Thyroid gland (tissue), 4 donors: ENCODE measurements around the gene MIAT.

Experiments used
- POLR2A ChIP-seq, 2 donors: fragments of 450-650 bp; IDR thresholded peaks; one replicate each; pipeline ENCODE4 v1.6.1; 2017; ENCODE audit warnings: antibody characterized with exemption in 2 of 2, mild to moderate bottlenecking in 2 of 2, moderate library complexity in 1 of 2
- TF ChIP-seq, protein P1 (sequence below), 6 experiments: fragments of 200-600 bp in 3 of 6; fragments of 450-650 bp in 3 of 6; sonication (generic) in 3 of 6; IDR thresholded peaks; one replicate each; pipeline ENCODE4 v1.5.1; 2016 to 2019; ENCODE audit warnings: antibody characterized with exemption in 6 of 6, mild to moderate bottlenecking in 2 of 6, inconsistent platforms in 1 of 6, moderate library complexity in 1 of 6

DNA sequence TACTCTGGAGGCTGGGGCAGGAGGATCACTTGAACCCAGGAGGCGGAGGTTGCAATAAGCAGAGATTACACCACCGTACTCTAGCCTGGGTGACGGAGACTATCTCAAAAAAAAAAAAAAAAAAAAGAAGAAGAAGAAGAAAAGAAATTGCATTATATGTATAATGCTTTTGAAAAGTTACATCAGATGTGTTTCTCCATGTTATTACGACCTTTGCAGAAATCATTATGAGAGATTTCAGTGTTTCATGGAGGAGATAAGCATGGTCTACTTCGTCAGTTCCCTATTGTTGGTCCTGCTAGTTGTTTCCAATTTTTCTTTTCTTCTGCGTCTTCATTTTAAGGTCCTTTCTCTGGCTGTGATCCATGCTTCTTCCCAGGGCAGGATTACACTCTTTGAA is 3.0 kb downstream of the MIAT start:
- TF ChIP-seq, protein P1, sequence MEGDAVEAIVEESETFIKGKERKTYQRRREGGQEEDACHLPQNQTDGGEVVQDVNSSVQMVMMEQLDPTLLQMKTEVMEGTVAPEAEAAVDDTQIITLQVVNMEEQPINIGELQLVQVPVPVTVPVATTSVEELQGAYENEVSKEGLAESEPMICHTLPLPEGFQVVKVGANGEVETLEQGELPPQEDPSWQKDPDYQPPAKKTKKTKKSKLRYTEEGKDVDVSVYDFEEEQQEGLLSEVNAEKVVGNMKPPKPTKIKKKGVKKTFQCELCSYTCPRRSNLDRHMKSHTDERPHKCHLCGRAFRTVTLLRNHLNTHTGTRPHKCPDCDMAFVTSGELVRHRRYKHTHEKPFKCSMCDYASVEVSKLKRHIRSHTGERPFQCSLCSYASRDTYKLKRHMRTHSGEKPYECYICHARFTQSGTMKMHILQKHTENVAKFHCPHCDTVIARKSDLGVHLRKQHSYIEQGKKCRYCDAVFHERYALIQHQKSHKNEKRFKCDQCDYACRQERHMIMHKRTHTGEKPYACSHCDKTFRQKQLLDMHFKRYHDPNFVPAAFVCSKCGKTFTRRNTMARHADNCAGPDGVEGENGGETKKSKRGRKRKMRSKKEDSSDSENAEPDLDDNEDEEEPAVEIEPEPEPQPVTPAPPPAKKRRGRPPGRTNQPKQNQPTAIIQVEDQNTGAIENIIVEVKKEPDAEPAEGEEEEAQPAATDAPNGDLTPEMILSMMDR (IDR thresholded peaks at IDR 0.05), result no peak
- no peak for TF ChIP-seq POLR2A (IDR thresholded peaks at IDR 0.05)
